Fibroblast of peridontal ligament (primary cell): ENCODE results near the gene BTBD9.
A peak's percentile ranks its signal among the peaks of the same experiment; 100 is the strongest.

ENCODE experiments used
- DNase-seq: peaks from one replicate; pipeline ENCODE4 v3.0.0-alpha.2; 2010; ENCODE audit errors: extremely low read depth

The BTBD9 gene

GRCh38 chr6:38555606-38556005, 84.1 kb downstream of the BTBD9 start:
- peak; percentile 33 for DNase-seq

- DNase-seq, result peak; percentile 63
Observed at GRCh38 chr6:38554700-38555413, 84.9 kb downstream of the BTBD9 start.

- no peak for DNase-seq
Observed at GRCh38 chr6:38554014-38554413, 85.7 kb downstream of the BTBD9 start.

- DNase-seq, result no peak
Observed at GRCh38 chr6:38552121-38552520, 87.6 kb downstream of the BTBD9 start.

- DNase-seq, result no peak
Observed at GRCh38 chr6:38549795-38550194, 89.9 kb downstream of the BTBD9 start.

GRCh38 chr6:38549180-38549579, 90.5 kb downstream of the BTBD9 start:
- no peak for DNase-seq

- DNase-seq, result no peak
Observed at GRCh38 chr6:38543022-38543421, 96.7 kb downstream of the BTBD9 start.

- peak; percentile 22 for DNase-seq
Observed at GRCh38 chr6:38542031-38542430, 97.7 kb downstream of the BTBD9 start.

GRCh38 chr6:38533064-38533463, 106.7 kb downstream of the BTBD9 start:
- DNase-seq, result no peak

- DNase-seq, result no peak
Observed at GRCh38 chr6:38531134-38531533, 108.6 kb downstream of the BTBD9 start.

GRCh38 chr6:38528196-38528965, 111.3 kb downstream of the BTBD9 start:
- peak; percentile 11 for DNase-seq

- DNase-seq, result no peak
Observed at GRCh38 chr6:38527371-38527770, 112.4 kb downstream of the BTBD9 start.

- DNase-seq, result no peak
Observed at GRCh38 chr6:38525888-38526287, 113.8 kb downstream of the BTBD9 start.

- DNase-seq, result peak; percentile 30
Observed at GRCh38 chr6:38524436-38525145, 115.1 kb downstream of the BTBD9 start.

GRCh38 chr6:38522322-38522721, 117.4 kb downstream of the BTBD9 start:
- peak; percentile 55 for DNase-seq

- no peak for DNase-seq
Observed at GRCh38 chr6:38518511-38519304, 121.0 kb downstream of the BTBD9 start.

GRCh38 chr6:38517005-38517404, 122.7 kb downstream of the BTBD9 start:
- peak; percentile 34 for DNase-seq

- DNase-seq, result no peak
Observed at GRCh38 chr6:38514399-38514798, 125.3 kb downstream of the BTBD9 start.

GRCh38 chr6:38512211-38512610, 127.5 kb downstream of the BTBD9 start:
- DNase-seq, result peak; percentile 19

GRCh38 chr6:38510205-38510604, 129.5 kb downstream of the BTBD9 start:
- no peak for DNase-seq

GRCh38 chr6:38509713-38510112, 130.0 kb downstream of the BTBD9 start:
- peak; percentile 29 for DNase-seq

- DNase-seq, result peak; percentile 52
Observed at GRCh38 chr6:38508894-38509293, 130.8 kb downstream of the BTBD9 start.
